ENCODE results near the gene SCAMP4. TPM values are rescaled to one million over a fixed set of nuclear protein-coding genes. Genes with fewer than 3 reads are reported as not detected.

SCAMP4 gene
- polyA plus RNA-seq, 1 of the 3 experiments (the other 2 are of a cell fraction) = 30.0 TPM

GRCh38 chr19:1931445-1931844 lies 26.2 kb downstream of the SCAMP4 start (continued):
- TF ChIP-seq, protein P1, sequence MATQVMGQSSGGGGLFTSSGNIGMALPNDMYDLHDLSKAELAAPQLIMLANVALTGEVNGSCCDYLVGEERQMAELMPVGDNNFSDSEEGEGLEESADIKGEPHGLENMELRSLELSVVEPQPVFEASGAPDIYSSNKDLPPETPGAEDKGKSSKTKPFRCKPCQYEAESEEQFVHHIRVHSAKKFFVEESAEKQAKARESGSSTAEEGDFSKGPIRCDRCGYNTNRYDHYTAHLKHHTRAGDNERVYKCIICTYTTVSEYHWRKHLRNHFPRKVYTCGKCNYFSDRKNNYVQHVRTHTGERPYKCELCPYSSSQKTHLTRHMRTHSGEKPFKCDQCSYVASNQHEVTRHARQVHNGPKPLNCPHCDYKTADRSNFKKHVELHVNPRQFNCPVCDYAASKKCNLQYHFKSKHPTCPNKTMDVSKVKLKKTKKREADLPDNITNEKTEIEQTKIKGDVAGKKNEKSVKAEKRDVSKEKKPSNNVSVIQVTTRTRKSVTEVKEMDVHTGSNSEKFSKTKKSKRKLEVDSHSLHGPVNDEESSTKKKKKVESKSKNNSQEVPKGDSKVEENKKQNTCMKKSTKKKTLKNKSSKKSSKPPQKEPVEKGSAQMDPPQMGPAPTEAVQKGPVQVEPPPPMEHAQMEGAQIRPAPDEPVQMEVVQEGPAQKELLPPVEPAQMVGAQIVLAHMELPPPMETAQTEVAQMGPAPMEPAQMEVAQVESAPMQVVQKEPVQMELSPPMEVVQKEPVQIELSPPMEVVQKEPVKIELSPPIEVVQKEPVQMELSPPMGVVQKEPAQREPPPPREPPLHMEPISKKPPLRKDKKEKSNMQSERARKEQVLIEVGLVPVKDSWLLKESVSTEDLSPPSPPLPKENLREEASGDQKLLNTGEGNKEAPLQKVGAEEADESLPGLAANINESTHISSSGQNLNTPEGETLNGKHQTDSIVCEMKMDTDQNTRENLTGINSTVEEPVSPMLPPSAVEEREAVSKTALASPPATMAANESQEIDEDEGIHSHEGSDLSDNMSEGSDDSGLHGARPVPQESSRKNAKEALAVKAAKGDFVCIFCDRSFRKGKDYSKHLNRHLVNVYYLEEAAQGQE (IDR thresholded peaks at IDR 0.05; ENCODE audit: low read depth, low read length) = no peak
- TF ChIP-seq, protein P2, sequence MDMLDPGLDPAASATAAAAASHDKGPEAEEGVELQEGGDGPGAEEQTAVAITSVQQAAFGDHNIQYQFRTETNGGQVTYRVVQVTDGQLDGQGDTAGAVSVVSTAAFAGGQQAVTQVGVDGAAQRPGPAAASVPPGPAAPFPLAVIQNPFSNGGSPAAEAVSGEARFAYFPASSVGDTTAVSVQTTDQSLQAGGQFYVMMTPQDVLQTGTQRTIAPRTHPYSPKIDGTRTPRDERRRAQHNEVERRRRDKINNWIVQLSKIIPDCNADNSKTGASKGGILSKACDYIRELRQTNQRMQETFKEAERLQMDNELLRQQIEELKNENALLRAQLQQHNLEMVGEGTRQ (IDR thresholded peaks at IDR 0.05; ENCODE audit: borderline replicate concordance, low read depth, low read length) = no peak
- TF ChIP-seq MEF2A (IDR thresholded peaks at IDR 0.05; ENCODE audit: borderline replicate concordance, low read depth) = no peak
- TF ChIP-seq, protein P3, sequence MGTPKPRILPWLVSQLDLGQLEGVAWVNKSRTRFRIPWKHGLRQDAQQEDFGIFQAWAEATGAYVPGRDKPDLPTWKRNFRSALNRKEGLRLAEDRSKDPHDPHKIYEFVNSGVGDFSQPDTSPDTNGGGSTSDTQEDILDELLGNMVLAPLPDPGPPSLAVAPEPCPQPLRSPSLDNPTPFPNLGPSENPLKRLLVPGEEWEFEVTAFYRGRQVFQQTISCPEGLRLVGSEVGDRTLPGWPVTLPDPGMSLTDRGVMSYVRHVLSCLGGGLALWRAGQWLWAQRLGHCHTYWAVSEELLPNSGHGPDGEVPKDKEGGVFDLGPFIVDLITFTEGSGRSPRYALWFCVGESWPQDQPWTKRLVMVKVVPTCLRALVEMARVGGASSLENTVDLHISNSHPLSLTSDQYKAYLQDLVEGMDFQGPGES (IDR thresholded peaks at IDR 0.05; ENCODE audit: low read depth, low read length) = no peak
- TF ChIP-seq, protein P4, sequence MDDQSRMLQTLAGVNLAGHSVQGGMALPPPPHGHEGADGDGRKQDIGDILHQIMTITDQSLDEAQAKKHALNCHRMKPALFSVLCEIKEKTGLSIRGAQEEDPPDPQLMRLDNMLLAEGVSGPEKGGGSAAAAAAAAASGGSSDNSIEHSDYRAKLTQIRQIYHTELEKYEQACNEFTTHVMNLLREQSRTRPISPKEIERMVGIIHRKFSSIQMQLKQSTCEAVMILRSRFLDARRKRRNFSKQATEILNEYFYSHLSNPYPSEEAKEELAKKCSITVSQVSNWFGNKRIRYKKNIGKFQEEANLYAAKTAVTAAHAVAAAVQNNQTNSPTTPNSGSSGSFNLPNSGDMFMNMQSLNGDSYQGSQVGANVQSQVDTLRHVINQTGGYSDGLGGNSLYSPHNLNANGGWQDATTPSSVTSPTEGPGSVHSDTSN (IDR thresholded peaks at IDR 0.05) = no peak

DNA sequence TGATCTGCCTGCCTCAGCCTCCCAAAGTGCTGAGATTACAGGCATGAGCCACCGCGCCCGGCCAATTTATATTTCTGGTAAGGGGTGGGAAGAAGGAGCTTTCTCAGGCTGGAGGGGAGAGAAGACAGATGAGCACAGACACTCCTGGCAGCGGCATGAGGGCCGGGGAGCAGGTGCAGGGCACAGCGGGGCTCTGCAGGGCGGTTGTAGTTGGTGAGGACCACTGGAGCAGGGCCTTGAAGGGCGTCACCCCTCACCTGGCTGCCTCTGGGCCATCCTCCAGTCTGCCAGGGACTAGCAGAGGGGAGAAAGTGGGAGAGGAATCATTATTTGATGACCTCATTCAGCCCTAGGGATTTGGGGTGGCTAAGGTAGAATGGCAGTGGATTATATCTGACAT lies 27.2 kb downstream of the SCAMP4 start:
- POLR2A ChIA-PET = no interaction called here
- CTCF ChIA-PET = no interaction called here

More for the DNA sequence above, 27.2 kb downstream of the SCAMP4 start:
- peaks cover 6 to 8% of the 10 kb centered on the region in 2 experiments; a peak in 2 of 4 replicates for H3K4me1 ChIP-seq (ENCODE audit: control insufficient read depth in 1 of 2, insufficient read depth in 2 of 2, low read depth in 1 of 2, low read length in 1 of 2)
- H3K79me2 ChIP-seq (ENCODE audit: insufficient read depth) = no peaks in the 10 kb centered on the region
- no peaks in the 10 kb centered on the region for H3K36me3 ChIP-seq (replicated peaks in 1 of 2; ENCODE audit: control insufficient read depth in 1 of 2, insufficient read depth in 2 of 2, low read length in 1 of 2)
- H3K4me2 ChIP-seq = no peak overlapping the region
- no peaks in the 10 kb centered on the region for H3K27me3 ChIP-seq (ENCODE audit: insufficient read depth)
- no peak overlapping the region for H3K4me3 ChIP-seq (ENCODE audit: low read depth in 2 of 2, low read length in 1 of 2)
- TF ChIP-seq, protein P5, sequence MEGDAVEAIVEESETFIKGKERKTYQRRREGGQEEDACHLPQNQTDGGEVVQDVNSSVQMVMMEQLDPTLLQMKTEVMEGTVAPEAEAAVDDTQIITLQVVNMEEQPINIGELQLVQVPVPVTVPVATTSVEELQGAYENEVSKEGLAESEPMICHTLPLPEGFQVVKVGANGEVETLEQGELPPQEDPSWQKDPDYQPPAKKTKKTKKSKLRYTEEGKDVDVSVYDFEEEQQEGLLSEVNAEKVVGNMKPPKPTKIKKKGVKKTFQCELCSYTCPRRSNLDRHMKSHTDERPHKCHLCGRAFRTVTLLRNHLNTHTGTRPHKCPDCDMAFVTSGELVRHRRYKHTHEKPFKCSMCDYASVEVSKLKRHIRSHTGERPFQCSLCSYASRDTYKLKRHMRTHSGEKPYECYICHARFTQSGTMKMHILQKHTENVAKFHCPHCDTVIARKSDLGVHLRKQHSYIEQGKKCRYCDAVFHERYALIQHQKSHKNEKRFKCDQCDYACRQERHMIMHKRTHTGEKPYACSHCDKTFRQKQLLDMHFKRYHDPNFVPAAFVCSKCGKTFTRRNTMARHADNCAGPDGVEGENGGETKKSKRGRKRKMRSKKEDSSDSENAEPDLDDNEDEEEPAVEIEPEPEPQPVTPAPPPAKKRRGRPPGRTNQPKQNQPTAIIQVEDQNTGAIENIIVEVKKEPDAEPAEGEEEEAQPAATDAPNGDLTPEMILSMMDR (IDR thresholded peaks at IDR 0.05) = no peak
- TF ChIP-seq NFIC (IDR thresholded peaks at IDR 0.05; ENCODE audit: borderline replicate concordance) = no peak
- TF ChIP-seq SMC3 (IDR thresholded peaks at IDR 0.05; ENCODE audit: low read depth, low read length) = no peak
- no peak for TF ChIP-seq TEAD4 (IDR thresholded peaks at IDR 0.05; ENCODE audit: borderline replicate concordance, insufficient read depth)
- TF ChIP-seq FOXM1 (IDR thresholded peaks at IDR 0.05; ENCODE audit: low read depth) = no peak
- H3F3A ChIP-seq (replicated peaks; ENCODE audit: insufficient read depth) = no peaks in the 10 kb centered on the region
- H4K20me1 ChIP-seq (ENCODE audit: insufficient read depth) = no peaks in the 10 kb centered on the region
- no peak for DNase-seq
- H3K9me2 ChIP-seq = no peaks in the 10 kb centered on the region
- WGBS (ENCODE audit: low lambda C conversion rate) = 66% methylated on average over 8 of the region's 8 CpGs
- no peak overlapping the region for H3K27ac ChIP-seq (ENCODE audit: low read depth in 2 of 2, low read length in 1 of 2)
- no peak overlapping the region for H2AFZ ChIP-seq (ENCODE audit: low read depth)
- no peak overlapping the region for H3K9ac ChIP-seq
- no peaks in the 10 kb centered on the region for H3K9me3 ChIP-seq
